ENCODE measurements around the gene AKIRIN2.
"Not testable (repeated sequence)": the region's sequence is repeated elsewhere in the genome, so short reads cannot be mapped to it uniquely, and the experiment has no call there.

AKIRIN2 gene

DNA sequence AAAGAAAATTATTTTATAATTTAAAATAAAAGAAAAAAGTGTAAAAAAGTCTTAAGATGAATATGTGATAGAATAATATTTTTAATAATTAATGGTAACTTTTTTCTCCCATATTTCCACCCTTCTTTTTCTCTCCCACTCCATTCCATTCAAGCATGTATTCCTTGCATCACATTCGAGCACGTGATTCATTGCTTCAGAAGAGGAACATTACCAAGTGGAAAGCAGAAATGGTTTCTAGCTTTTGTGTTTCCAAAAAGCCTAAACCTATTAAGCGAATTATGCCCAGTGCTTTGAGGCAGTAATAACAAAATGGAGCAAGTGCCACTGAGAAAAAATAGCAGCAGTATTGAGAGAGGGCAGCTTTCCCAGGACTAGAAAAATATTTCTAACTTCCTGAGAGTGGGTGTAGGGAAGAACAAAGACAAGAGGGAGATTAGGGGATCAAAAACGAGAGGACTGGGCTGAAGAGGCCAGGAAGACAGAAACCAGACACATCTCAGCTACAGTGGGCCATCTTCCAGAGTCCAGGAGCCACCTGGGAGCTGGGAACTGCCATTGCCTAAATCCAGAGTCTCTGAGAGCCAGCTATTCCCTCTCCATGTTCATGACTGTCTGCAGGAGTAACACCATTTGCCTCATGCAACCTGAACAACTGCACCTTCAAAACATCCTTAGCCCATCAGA is 15.0 kb upstream of the AKIRIN2 start:
- no peak for DNase-seq

DNA sequence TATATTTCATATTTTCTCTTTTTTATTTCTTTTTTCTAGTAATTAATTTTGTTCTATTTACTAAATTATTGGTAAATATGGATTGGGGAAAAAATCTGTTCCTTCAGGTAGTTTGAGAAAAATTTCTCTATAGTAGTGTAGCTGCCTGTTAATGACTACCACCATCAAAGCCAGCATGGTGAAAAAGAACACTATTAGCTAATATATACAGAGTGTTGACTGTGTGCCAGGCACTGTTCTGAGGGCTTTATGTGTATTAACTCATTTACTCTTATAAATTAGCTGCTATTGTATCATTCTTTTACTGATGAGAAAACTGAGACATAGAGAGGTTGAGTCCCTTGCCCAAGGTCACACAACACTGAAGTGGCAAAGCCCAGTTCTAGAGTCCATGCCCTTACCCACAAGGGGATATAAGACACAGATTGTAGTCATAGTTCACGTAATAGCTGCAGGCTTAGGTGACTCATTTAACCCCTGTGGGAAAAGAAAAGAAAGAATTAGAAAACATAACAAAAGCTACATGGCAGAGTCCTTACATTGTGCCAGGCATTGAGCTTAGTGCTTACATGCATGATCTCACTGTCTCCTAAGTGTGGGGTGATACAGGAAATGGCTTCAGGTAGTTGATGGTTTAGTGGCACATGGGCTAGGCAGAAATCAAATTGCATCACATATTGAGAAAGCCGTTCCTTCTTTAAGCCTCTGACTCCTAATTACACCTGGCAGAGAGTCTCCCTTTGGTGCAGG is 12.2 kb upstream of the AKIRIN2 start:
- DNase-seq: no peak

DNA sequence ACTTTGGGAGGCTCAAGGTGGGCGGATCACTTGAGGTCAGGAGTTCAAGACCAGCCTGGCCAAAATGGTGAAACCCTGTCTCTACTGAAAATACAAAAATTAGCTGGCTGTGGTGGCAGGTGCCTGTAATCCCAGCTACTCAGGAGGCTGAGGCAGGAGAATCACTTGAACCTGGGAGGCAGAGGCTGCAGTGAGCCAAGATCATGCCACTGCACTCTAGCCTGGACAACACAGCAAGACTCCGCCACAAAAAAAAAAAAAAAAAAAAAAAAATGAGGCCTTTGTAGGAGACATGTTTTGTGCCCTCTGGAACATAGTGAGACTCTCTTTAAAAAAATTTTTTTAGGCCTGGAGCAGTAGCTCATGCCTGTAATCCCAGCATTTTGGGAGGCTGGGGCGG is 10.7 kb upstream of the AKIRIN2 start:
- DNase-seq: not testable (repeated sequence)

DNA sequence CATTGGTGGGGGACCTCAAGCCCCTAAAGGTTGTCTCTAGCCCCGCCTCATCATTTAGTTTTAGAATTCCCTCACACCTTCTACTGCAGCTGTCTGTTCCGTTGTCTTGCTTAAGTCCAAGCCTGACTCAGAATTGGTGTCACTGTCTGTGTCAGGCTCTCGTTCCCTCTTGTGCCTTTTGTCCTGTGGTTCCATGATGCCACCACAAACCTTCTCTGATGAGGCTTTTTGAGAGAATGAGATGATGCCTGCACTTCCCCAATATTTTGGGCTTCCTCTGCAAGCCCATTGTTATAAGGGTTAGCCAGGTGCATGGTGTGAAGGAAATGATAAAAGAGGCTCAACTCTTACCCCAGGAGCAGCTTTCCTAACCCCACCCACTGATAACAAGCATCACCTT is 8.1 kb upstream of the AKIRIN2 start:
- no peak for DNase-seq

DNA sequence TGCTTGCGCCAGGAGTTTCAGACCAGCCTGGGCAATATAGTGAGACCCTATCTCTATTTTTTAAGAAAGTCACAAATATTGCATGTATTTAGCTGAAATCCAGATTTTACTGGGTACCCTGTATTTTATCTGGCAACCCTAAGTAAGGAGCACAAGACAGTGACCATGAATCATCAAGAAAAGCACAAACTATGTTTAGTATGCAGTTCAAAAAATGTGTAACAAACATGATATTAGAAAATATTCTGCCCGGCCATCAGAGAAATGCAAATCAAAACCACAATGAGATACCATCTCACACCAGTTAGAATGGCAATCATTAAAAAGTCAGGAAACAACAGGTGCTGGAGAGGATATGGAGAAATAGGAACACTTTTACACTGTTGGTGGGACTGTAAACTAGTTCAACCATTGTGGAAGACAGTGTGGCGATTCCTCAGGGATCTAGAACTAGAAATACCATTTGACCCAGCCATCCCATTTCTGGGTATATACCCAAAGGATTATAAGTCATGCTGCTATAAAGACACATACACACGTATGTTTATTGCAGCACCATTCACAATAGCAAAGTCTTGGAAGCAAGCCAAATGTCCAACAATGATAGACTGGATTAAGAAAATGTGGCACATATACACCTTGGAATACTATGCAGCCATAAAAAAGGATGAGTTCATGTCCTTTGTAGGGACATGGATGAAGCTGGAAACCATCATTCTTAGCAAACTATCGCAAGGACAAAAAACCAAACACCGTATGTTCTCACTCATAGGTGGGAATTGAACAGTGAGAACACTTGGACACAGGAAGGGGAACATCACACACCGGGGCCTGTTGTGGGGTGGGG is 6.8 kb upstream of the AKIRIN2 start:
- DNase-seq: not testable (repeated sequence)

DNA sequence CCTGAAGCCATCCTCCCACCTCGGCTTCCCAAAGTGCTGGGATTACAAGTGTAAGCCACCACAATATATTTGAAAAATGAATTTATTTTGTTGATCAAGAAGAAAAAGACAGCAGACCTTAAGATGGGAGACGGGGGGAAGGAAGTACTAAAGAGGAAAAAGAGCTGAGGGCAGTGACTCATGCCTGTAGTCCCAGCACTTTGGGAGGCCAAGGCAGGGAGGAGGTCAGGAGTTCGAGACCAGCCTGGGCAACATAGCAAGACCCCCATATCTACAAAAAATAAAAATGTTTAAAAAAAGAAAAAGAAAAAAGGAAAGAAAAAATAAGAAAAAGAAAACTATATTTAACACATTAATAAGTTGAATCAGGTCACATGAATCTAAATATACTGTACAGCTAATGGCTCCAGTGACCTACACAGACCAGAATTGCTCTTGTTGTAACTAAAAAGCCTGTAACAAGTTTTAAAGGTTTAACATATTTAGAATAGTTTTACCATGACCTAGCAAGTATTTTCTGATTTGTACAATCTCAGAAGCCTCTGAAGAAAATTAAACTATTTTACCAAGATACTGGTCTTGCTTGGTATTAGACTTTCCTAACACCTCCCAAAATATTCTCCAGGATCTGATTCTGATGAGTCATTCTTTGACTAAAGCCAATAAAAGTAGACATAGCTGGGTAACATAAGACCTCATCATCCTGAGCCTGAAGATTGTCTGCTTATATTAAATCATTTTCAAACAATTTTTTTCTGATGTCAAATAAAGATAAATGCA is 4.3 kb upstream of the AKIRIN2 start:
- no peak for DNase-seq

DNA sequence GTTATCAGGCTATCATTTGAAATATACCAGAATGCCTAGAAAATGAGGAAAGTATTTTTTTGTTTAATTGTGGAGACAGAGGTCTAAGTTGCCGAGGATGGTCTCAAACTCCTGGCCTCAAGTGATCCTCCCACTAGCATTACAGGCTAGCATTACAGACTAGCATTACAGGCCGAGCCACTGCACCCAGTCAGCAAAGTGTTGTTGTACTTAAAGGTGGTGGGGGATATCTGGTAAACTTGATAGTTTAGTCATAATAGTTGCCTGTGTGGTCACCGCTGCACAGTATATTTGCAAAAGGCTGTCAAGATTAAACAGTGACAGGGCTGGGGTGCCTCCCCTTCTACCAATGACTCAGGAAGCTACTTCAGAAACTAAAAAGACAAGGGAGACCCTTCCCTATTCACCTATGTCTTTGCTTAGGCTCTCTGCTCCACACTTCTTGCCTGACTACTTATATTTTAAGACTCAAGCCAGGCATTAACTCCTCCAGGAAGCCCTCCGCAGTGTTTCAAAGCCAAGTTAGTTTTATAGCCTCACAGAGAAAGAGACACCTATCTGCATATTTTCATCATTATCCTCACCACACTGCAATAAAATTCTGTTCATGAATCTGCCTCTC is 3.1 kb upstream of the AKIRIN2 start:
- no peak for DNase-seq

DNA sequence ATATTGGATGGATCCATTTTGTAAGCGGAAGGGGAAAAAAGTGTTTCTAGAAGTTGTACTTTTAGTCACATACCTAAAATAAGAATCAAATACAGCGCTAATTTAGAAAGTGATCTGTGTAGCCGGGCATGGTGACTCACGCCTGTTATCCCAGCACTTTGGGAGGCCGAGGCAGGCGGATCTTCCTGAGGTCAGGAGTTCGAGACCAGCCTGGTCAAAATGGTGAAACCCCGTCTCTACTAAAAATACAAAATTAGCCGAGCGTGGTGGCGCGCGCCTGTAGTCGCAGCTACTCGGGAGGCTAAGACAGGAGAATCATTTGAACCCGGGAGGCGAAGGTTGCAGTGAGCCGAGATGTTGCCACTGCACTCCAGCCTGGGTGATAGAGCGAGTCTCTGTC is 1.0 kb upstream of the AKIRIN2 start:
- DNase-seq: not testable (repeated sequence)

DNA sequence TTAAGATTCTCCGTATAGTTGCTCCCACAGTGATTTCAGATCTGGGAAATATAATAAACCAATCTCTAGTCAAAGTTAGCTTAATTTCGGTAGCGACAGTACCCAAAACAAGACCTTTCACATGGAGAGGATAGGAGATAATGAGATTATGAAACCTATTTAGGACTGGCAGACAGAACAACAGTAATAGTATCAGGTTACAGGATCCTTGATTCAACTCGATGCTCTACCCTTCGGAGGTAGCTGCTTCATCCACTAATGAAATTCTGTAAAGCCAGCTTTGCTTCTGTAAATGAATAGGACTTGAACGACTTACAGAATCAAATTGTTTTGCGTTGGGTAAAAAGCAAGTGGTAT is 534 bp upstream of the AKIRIN2 start:
- no peak for DNase-seq

DNA sequence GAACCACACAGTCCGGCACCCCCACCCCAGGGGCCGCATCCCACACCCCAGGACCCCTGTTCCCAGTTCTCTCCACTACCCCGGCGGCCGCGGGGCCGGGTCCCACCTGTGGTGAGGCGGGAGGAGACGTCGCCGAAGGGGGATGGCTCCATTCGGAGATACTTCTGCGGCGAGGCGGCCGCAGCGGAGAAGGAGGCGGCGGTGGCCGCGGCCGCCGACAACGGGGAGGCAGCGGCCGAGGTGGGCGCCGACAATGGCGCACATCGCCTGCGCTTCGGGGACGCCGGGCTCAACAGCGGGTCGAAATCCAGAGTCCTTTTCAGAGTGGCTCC is 723 bp downstream of the AKIRIN2 start:
- DNase-seq: no peak

DNA sequence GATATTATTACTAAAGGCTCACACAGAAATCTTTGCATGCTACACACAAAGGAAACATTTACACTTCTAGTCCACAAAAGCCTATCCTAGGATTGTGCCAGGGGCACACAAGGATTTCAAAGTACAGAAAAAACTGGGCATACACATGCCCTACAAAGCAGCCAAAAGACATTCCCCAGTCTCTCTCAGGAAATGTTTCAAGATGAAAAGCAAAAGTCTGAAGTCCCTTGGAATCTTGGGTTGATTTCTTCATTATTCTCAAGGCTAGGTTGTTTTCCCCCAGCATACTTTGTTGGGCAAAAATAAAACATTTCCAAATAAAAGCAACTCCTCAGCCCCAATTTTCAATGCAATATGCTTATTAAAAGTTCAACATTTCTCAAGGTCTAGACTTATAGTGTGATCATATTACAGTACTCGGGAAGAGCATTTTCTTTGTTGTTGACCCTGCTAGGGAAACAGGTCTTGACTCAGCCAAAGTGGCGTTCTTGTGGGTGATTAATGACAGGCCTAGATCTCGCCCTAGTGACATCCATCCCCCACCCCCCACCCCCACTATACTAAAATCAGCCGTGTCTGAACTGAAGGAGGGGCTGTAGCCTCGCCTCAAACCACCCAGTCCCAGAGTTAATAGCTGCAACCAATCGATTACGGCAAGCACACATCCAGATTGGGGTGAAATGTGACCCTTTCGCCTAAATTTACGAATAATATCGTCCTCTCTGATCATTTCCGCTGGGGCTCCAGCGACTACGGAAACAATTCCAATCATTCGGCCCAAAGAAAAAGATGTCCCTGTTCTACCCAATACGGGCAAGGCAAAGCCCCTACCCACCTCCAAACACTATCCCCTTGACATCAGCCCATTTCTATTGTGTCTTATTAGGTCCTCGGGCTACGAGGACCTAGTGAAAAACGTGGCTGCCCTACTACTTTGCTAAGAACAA is 1.4 kb downstream of the AKIRIN2 start:
- DNase-seq: no peak

DNA sequence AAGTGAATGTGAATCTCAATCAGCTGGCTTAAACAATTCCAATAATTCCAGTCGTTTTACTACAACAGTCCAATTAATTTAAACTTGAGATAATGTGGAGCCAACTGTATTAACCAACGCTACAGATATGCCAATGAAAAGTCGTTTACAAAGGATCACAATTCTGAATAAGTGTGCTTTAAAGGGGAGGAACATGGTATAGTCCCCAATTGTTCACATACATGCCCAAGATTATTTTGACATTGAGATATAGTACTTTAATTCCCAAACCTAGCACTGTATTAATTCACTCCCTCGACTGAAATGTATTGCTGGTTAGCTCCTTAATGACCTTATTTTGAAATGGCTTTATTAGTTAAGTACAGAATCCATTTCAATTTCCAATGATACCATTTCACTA is 2.5 kb downstream of the AKIRIN2 start:
- DNase-seq: no peak

DNA sequence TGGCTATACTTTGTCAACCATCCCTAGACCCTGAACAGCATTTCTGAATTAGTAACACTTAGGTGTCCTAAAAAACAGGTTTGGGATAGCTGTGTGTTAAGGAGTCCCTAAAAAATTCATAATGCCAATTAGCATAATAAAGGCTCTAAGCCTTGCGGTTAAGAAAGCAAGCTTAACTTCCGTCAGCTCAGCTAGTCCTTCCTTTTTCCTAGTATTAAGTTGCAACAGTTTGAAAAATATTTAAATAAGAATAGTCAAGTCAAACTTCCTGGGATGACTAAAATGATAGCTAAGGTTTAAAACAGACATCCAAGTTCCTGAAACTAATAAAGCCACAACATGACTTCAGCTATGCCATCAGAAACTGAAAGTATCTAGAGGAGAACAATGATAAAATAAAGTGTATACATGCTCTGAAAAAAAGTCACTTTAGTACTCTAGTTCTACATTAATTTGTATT is 3.5 kb downstream of the AKIRIN2 start:
- no peak for DNase-seq

DNA sequence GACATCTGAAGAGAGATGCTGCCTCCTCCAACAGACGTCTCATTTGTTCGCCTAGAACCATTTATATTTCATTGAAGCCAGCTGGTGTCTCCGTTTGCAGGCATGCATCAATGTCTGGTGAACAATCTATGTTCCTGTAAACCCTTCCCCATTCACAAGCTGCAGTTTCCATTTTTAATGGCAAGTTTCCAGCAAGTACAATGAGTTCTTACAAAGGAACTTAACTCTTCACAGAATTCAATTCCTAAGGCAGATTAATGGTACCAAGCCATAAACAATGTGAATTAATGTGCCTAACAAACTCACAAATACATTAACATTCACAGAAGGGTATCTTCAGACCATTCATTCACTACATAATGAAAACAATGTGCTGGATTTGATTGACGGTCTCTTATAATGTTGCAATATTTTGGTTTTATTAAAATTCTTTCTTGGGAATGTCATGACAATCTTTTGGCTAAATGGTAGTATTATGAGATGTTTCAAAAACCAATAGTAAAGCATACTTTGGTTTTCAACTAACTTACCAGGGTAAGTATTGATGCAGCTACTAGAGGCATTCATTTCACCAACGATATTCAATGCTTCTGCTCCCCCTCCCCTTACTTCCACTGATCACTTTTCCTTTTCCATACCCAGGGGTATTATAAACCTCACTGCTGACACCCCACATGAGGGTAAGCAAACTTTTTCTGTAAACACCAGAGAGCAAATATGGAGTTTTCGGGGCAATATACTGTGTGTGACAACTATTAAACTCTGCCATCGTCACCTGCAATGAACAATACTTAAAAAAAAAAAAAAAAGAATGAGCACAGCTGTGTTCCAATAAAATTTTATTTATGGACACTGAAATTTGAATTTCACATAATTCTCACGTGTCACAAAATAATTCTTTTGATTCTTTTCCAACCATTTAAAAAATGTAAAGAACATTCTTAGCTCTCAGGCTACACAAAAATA is 4.2 kb downstream of the AKIRIN2 start:
- DNase-seq: no peak

DNA sequence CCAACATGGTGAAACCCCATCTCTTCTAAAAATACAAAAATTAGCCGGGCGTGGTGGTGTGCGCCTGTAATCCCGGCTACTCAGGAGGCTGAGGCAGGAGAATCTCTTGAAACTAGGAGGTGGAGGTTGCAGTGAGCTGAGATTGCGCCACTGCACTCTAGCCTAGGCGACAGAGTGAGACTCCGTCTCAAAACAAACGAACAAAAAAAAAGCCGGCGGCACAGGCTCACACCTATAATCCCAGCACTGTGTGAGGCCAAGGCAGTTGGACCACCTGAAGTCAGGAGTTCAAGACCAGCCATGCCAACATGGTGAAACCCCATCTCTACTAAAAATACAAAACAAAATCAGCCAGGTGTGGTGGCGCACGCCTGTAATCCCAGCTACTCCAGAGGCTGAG is 5.2 kb downstream of the AKIRIN2 start:
- DNase-seq: not testable (repeated sequence)

DNA sequence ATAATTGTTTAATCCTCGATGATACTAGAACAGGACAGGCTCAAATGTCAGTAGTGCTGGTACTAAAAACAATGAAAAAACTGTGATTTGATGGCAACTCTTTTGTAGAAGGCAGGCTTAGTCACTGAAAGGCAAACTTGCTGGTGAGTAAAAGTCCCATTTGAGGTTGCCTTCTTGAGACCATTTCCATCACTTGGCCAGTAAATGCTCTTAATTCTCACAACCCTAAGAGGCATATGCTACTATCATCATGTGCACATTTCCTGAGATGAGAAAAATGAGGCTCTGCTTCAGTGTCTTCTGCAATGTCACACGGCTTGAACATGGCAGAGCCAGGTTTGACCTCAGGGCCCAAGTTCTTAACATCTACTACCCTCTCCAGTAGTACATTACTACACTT is 9.9 kb downstream of the AKIRIN2 start:
- DNase-seq: no peak

DNA sequence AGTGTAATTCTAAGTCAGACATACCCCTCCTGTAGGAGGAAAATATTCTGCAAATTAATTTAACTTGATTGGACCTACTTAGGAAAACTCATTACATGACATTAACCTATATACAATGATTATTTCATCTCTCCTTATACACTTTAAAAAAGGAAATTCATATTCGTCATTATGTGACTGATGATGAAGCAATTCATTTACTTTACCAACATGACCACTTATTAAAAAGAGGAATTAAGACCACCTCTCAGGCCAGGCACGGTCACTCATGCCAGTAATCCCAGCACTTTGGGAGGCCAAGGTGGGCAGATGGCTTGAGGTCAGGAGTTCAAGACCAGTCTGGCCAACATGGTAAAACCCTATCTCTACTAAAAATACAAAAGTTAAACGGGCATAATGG is 11.6 kb downstream of the AKIRIN2 start:
- no peak for DNase-seq

DNA sequence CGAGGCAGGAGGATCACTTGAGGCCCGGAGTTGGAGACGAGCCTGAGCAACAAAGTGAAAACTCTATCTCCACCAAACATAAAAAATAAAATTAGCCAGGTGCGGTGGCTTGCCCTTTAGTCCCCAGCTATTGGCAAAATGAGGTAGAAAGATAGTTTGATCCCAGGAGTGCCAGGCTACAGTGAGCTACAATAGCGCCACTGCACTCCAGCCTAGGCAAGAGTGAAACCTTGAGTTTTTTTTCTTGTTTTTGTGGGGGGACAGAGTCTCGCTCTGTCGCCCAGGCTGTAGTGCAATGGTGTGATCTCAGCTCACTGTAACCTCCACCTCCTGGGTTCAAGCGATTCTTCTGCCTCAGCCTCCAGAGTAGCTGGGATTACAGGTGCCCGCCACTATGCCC is 14.1 kb downstream of the AKIRIN2 start:
- not testable (repeated sequence) for DNase-seq

DNA sequence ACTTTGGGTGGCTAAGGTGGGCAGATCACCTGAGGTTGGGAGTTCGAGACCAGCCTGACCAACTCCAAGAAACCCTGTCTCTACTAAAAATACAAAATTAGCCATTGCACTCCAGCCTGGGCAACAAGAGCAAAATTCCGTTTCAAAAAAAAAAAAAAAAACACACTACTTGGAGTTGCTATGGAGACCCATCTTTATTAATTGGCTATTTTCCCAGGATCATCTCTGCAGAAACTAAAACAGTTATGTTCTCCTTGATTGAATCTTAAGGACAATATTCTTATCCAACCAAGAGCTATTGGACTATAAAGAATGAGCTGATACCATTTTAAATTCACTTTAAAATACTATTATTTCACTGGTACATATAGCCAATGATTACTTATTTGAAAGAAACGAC is 14.7 kb downstream of the AKIRIN2 start:
- DNase-seq: no peak

DNA sequence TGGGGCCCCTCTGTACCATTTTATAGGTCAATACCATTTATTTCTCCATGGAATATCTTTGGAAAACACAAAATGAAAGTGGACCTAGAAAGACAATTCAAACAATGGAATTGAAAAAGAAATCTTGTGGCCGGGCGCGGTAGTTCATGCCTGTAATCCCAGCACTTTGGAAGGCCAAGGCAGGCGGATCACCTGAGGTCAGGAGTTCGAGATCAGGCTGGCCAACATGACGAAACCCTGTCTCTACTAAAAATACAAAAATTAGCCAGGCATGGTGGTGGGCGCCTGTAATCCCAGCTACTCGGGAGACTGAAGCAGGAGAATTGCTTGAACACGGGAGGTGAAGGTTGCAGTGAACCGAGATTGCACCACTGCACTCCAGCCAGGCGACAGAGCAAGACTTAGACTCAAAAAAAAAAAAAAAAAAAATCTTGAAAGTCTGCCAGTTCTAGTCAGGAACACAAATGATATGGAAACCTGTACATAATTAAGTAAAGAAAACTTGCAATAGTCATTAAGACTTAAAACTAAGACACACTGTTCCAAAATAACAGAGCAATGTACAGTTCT is 15.3 kb downstream of the AKIRIN2 start:
- DNase-seq: not testable (repeated sequence)
